Activated CD8-positive, alpha-beta T cell treated with anti-CD3 and anti-CD28 coated beads, Interleukin-2, amount 10 ng/mL, durations not matched to agents 7 days and 5 days (primary cell): Measurements from ENCODE around the gene COX6B1. TPM values are rescaled to one million over a fixed set of nuclear protein-coding genes. Genes with fewer than 3 reads are reported as not detected.
"Not testable (repeated sequence)": the region's sequence is repeated elsewhere in the genome, so short reads cannot be mapped to it uniquely, and the experiment has no call there.

ENCODE experiments used
- ATAC-seq: fragments of 150-1000 bp; cut with Tn5 transposase; one replicate; pipeline ENCODE4 v1.10.0; 2021; ENCODE audit warnings: moderate library complexity
- CTCF ChIA-PET: fragments of 350-600 bp; sonication (Branson Sonifier 250); formaldehyde crosslinking; loops from one replicate; lab custom pipeline; 2021; ENCODE audit warnings: antibody characterized with exemption; lab: Charles Lee
- POLR2A ChIA-PET: fragments of 350-600 bp; sonication (Branson Sonifier 250); formaldehyde crosslinking; loops from one replicate; lab custom pipeline; 2021; ENCODE audit warnings: antibody characterized with exemption; lab: Charles Lee
- DNase-seq: peaks from one replicate; pipeline ENCODE4 v3.0.0-alpha.2; 2020
- H3K27ac Mint-ChIP-seq: one replicate; pipeline ENCODE4 v1.8.0; 2021; ENCODE audit warnings: mild to moderate bottlenecking, mixed read lengths
- H3K27me3 Mint-ChIP-seq: one replicate; pipeline ENCODE4 v1.8.0; 2021; ENCODE audit warnings: low read depth, mixed read lengths
- H3K36me3 Mint-ChIP-seq: one replicate; pipeline ENCODE4 v1.8.0; 2021; ENCODE audit warnings: low read depth, mixed read lengths
- H3K4me1 Mint-ChIP-seq: one replicate; pipeline ENCODE4 v1.8.0; 2021; ENCODE audit warnings: low read depth, mixed read lengths
- H3K4me3 Mint-ChIP-seq: one replicate; pipeline ENCODE4 v1.8.0; 2021; ENCODE audit warnings: mild to moderate bottlenecking, mixed read lengths
- H3K9me3 Mint-ChIP-seq: one replicate; pipeline ENCODE4 v1.8.0; 2022; ENCODE audit warnings: mixed read lengths; ENCODE audit not compliant: insufficient read depth
- total RNA-seq, 2 experiments: library from RNA; stranded (reverse); gene quantifications; one replicate each; pipeline ENCODE4 v1.2.3, GENCODE V29; 2021

Gene COX6B1
- total RNA-seq, 2 experiments from 2014 or later, result 471 to 518 TPM

- H3K27ac Mint-ChIP-seq, result no peak overlapping the region
- H3K4me3 Mint-ChIP-seq, result no peak overlapping the region
- peaks cover 21% of the 10 kb centered on the region for H3K27me3 Mint-ChIP-seq
- DNase-seq, result no peak
- ChIA-PET POLR2A (no interaction called here), CTCF (no interaction called here)
- no peaks in the 10 kb centered on the region for H3K36me3 Mint-ChIP-seq
- ATAC-seq, result no peak
- peaks cover 7% of the 10 kb centered on the region for H3K4me1 Mint-ChIP-seq
- H3K9me3 Mint-ChIP-seq, result no peaks in the 10 kb centered on the region
Observed at GRCh38 chr19:35669566-35669965, 21.4 kb downstream of the COX6B1 start.

- DNase-seq (no peak), ATAC-seq (no peak)
- Mint-ChIP-seq H3K4me1 (peaks cover 7% of the 10 kb centered on the region), H3K9me3 (no peaks in the 10 kb centered on the region), H3K27me3 (peaks cover 21% of the 10 kb centered on the region), H3K36me3 (no peaks in the 10 kb centered on the region), H3K4me3 (no peak overlapping the region), H3K27ac (no peak overlapping the region)
- ChIA-PET CTCF (no interaction called here), POLR2A (no interaction called here)
Observed at GRCh38 chr19:35669974-35670373, 21.9 kb downstream of the COX6B1 start.

GRCh38 chr19:35670686-35671085, 22.6 kb downstream of the COX6B1 start:
- peaks cover 7% of the 10 kb centered on the region for H3K4me1 Mint-ChIP-seq
- H3K27ac Mint-ChIP-seq, result no peak overlapping the region
- CTCF ChIA-PET, result interaction anchor here (0.9 kb wide), 1 partner anchor 24 kb away, joined by 4 read pairs; no protein-coding TSS in a partner anchor
- no peaks in the 10 kb centered on the region for H3K9me3 Mint-ChIP-seq
- no peak for DNase-seq
- no peak overlapping the region for H3K4me3 Mint-ChIP-seq
- peaks cover 23% of the 10 kb centered on the region for H3K27me3 Mint-ChIP-seq
- POLR2A ChIA-PET, result no interaction called here
- H3K36me3 Mint-ChIP-seq, result no peaks in the 10 kb centered on the region
- ATAC-seq, result no peak

GRCh38 chr19:35671818-35672217, 23.7 kb downstream of the COX6B1 start:
- no peak overlapping the region for H3K27ac Mint-ChIP-seq
- ChIA-PET CTCF (no interaction called here), POLR2A (no interaction called here)
- H3K27me3 Mint-ChIP-seq, result peaks cover 27% of the 10 kb centered on the region
- H3K4me1 Mint-ChIP-seq, result peaks cover 7% of the 10 kb centered on the region
- no peak for ATAC-seq
- no peak for DNase-seq
- H3K36me3 Mint-ChIP-seq, result no peaks in the 10 kb centered on the region
- H3K4me3 Mint-ChIP-seq, result no peak overlapping the region
- no peaks in the 10 kb centered on the region for H3K9me3 Mint-ChIP-seq

GRCh38 chr19:35673121-35673804, 25.1 kb downstream of the COX6B1 start:
- Mint-ChIP-seq H3K4me1 (peaks cover 7% of the 10 kb centered on the region), H3K9me3 (no peaks in the 10 kb centered on the region), H3K27me3 (peaks cover 27% of the 10 kb centered on the region), H3K36me3 (no peaks in the 10 kb centered on the region), H3K4me3 (peak overlapping the region; percentile 73), H3K27ac (peak overlapping the region; percentile 60)
- CTCF ChIA-PET, result interaction anchor here (0.9 to 1.3 kb wide), 4 partner anchors 19 to 125 kb away, joined by 3 to 7 read pairs (median 6); partner anchors contain the start of gene COX6B1
- POLR2A ChIA-PET, result interaction anchor here (0.6 to 1.1 kb wide), 3 partner anchors 20 to 172 kb away, joined by 3 to 5 read pairs (median 5); partner anchors contain the start of gene COX6B1
- DNase-seq, result peak; percentile 66
- ATAC-seq, result peak; percentile 83

GRCh38 chr19:35675589-35676140, 27.5 kb downstream of the COX6B1 start:
- no peaks in the 10 kb centered on the region for H3K9me3 Mint-ChIP-seq
- peaks cover 7% of the 10 kb centered on the region for H3K4me1 Mint-ChIP-seq
- DNase-seq (no peak), ATAC-seq (no peak)
- POLR2A ChIA-PET, result no interaction called here
- CTCF ChIA-PET, result no interaction called here
- no peak overlapping the region for H3K27ac Mint-ChIP-seq
- peaks cover 20% of the 10 kb centered on the region for H3K27me3 Mint-ChIP-seq
- no peaks in the 10 kb centered on the region for H3K36me3 Mint-ChIP-seq
- H3K4me3 Mint-ChIP-seq, result no peak overlapping the region

- Mint-ChIP-seq H3K27me3 (no peaks in the 10 kb centered on the region), H3K36me3 (no peaks in the 10 kb centered on the region), H3K27ac (no peak overlapping the region), H3K4me3 (no peak overlapping the region), H3K9me3 (no peaks in the 10 kb centered on the region), H3K4me1 (peaks cover 11% of the 10 kb centered on the region)
- ChIA-PET CTCF (interaction anchor here (3.8 kb wide), 1 partner anchor 23 kb away, joined by 30 read pairs; no protein-coding TSS in a partner anchor), POLR2A (no interaction called here)
- DNase-seq (no peak), ATAC-seq (no peak)
Observed at GRCh38 chr19:35689836-35690235, 41.7 kb downstream of the COX6B1 start.

- H3K27me3 Mint-ChIP-seq, H3K4me3 Mint-ChIP-seq, DNase-seq, POLR2A ChIA-PET, H3K36me3 Mint-ChIP-seq, ATAC-seq, H3K27ac Mint-ChIP-seq, H3K9me3 Mint-ChIP-seq: not testable (repeated sequence)
- CTCF ChIA-PET, result interaction anchor here (1.3 to 3.8 kb wide), 2 partner anchors 11 to 22 kb away, joined by 4 to 30 read pairs; no protein-coding TSS in a partner anchor
- peaks cover 13% of the 10 kb centered on the region for H3K4me1 Mint-ChIP-seq
Observed at GRCh38 chr19:35691106-35691505, 43.0 kb downstream of the COX6B1 start.

- DNase-seq (no peak), ATAC-seq (no peak)
- Mint-ChIP-seq H3K27ac (no peak overlapping the region), H3K4me3 (no peak overlapping the region), H3K9me3 (no peaks in the 10 kb centered on the region), H3K27me3 (no peaks in the 10 kb centered on the region), H3K36me3 (no peaks in the 10 kb centered on the region), H3K4me1 (peaks cover 19% of the 10 kb centered on the region)
- ChIA-PET POLR2A (interaction anchor here (0.6 to 1.4 kb wide), 3 partner anchors 11 to 52 kb away, joined by 3 to 4 read pairs (median 3); no protein-coding TSS in a partner anchor), CTCF (interaction anchor here (0.7 to 3.8 kb wide), 8 partner anchors 10 to 143 kb away, joined by 3 to 30 read pairs (median 5); no protein-coding TSS in a partner anchor)
Observed at GRCh38 chr19:35692010-35692409, 43.9 kb downstream of the COX6B1 start.

GRCh38 chr19:35693422-35693821, 45.3 kb downstream of the COX6B1 start:
- ChIA-PET POLR2A (interaction anchor here (0.9 to 1.4 kb wide), 2 partner anchors 20 to 22 kb away, joined by 3 to 4 read pairs; no protein-coding TSS in a partner anchor), CTCF (interaction anchor here (0.6 to 3.8 kb wide), 10 partner anchors 9 to 126 kb away, joined by 3 to 30 read pairs (median 4); no protein-coding TSS in a partner anchor)
- DNase-seq (no peak), ATAC-seq (peak; percentile 21)
- H3K4me3 Mint-ChIP-seq, result no peak overlapping the region
- H3K9me3 Mint-ChIP-seq, result no peaks in the 10 kb centered on the region
- H3K27me3 Mint-ChIP-seq, result no peaks in the 10 kb centered on the region
- H3K4me1 Mint-ChIP-seq, result peaks cover 22% of the 10 kb centered on the region
- no peaks in the 10 kb centered on the region for H3K36me3 Mint-ChIP-seq
- H3K27ac Mint-ChIP-seq, result no peak overlapping the region

GRCh38 chr19:35693835-35694599, 45.9 kb downstream of the COX6B1 start:
- Mint-ChIP-seq H3K9me3 (no peaks in the 10 kb centered on the region), H3K27me3 (no peaks in the 10 kb centered on the region), H3K4me3 (no peak overlapping the region), H3K27ac (peak overlapping the region; percentile 70), H3K4me1 (peaks cover 22% of the 10 kb centered on the region), H3K36me3 (no peaks in the 10 kb centered on the region)
- ATAC-seq, result peak; percentile 100
- ChIA-PET POLR2A (interaction anchor here (0.6 to 6.9 kb wide), 3 partner anchors 19 to 51 kb away, joined by 3 to 96 read pairs (median 3); no protein-coding TSS in a partner anchor), CTCF (interaction anchor here (0.7 to 10.3 kb wide), 24 partner anchors 9 to 238 kb away, joined by 3 to 266 read pairs (median 6); partner anchors contain the start of genes KMT2B, LIN37, PSENEN and U2AF1L4)
- peak; percentile 95 for DNase-seq
